Adrenal gland (tissue), 5 donors: ENCODE data around the gene FOXA3.

Experiments used
- POLR2A ChIP-seq, 2 donors: fragments of 450-650 bp; IDR thresholded peaks; one replicate each; pipeline ENCODE4 v1.6.1; 2017; ENCODE audit warnings: antibody characterized with exemption in 2 of 2, mild to moderate bottlenecking in 2 of 2, moderate library complexity in 1 of 2
- TF ChIP-seq, protein P1 (sequence below), 6 experiments: fragments of 450-650 bp in 4 of 6; fragments of 200-600 bp in 2 of 6; sonication (generic) in 1 of 6; IDR thresholded peaks; 1 replicate in 5 of 6; 2 replicates in 1 of 6; pipeline versions ENCODE4 v1.5.1 to v1.8.0; 2016 to 2021; ENCODE audit warnings: antibody characterized with exemption in 6 of 6, mild to moderate bottlenecking in 2 of 6, moderate library complexity in 1 of 6
- donor health status: DM: no; HTN: no; CAD: no.

DNA sequence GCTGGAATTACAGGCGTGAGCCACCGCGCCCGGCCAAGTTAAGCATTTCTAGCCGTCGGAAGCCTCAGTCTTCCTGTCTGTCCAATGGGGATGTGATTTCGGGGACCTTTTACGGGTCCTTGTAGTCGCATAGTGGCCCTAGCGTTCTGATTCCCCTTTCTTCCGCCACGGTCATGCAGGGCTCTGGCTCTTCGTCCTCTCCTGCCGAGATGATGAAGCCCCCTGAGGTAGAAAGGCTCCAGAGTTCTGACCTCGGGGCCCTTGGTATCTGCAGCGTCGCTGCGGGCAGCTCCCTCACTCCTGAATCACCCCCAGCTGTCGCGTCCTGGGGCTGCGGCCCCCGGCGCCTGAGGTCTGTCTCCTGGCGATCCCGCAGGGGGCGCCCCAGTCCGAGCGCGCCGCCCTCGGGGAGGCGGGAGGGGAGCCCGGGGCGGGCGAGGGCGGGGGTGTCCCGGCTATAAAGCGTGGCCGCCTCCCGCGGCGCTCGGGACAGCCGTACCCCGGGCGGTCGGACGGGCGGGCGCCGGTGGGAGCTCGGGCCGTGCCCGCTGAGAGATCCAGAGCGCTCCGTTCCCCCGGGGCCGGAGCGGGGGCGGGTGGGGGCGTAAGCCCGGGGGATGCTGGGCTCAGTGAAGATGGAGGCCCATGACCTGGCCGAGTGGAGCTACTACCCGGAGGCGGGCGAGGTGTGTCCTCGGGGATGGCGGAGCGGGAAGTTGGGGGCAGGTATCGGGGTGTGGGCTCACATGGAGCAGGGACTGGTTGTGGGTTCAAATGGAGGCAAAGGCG lies at the start of gene FOXA3:
- TF ChIP-seq POLR2A (IDR thresholded peaks at IDR 0.05) = no peak
- TF ChIP-seq, protein P1, sequence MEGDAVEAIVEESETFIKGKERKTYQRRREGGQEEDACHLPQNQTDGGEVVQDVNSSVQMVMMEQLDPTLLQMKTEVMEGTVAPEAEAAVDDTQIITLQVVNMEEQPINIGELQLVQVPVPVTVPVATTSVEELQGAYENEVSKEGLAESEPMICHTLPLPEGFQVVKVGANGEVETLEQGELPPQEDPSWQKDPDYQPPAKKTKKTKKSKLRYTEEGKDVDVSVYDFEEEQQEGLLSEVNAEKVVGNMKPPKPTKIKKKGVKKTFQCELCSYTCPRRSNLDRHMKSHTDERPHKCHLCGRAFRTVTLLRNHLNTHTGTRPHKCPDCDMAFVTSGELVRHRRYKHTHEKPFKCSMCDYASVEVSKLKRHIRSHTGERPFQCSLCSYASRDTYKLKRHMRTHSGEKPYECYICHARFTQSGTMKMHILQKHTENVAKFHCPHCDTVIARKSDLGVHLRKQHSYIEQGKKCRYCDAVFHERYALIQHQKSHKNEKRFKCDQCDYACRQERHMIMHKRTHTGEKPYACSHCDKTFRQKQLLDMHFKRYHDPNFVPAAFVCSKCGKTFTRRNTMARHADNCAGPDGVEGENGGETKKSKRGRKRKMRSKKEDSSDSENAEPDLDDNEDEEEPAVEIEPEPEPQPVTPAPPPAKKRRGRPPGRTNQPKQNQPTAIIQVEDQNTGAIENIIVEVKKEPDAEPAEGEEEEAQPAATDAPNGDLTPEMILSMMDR (IDR thresholded peaks at IDR 0.05) = peak; percentile 12 to 61 (median 39)
